Measurements from ENCODE around the gene CSK. TPM values are rescaled to one million over a fixed set of nuclear protein-coding genes. Genes with fewer than 3 reads are reported as not detected.

The CSK gene
- polyA plus RNA-seq, 2 of the 4 experiments (the other 2 are of a cell fraction): 17.8 to 63.0 TPM

DNA sequence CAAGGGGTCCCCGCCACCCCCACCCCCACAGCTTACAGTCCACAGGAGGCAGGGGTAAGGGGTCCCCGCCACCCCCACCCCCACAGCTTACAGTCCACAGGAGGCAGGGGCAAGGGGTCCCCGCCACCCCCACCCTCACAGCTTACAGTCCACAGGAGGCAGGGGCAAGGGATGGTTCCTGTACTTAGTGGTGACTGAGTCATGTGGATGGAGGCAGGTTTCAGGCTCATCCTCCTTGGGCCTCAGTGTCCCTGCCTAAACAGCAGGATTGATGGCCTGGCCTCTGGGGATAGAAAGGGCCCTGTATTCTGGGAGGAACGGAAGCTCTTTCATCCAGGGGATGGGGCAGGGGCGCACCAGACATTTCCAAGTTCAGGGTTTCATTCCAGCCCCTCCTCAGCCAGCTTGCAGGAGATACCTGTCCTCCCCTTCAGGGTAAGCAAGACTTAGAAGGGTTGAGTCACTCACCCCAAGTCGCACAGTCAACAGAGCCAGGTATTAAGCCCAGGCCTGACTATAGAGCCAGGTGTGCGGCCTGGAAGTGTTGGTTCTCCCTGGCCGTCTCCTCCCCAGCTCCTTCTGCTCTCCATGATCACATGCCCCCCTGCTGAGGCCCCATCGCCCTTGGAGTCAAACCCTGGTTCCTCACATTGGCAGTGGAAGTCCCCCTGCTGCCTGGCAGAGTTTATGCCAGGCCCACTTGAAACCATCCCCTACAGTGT is 12.5 kb downstream of the CSK start:
- FAIRE-seq: no peak
- WGBS (ENCODE audit: missing lambda C conversion rate): 91% methylated on average over 6 of the region's 9 CpGs
- Histone ChIP-seq H3K9me3 (no peaks in the 10 kb centered on the region), H3K4me1 (peaks cover 11% of the 10 kb centered on the region; the same call in 1 of the 3 replicates), H3K4me3 (no peak overlapping the region), H3K4me2 (no peak overlapping the region), H3K27ac (no peak overlapping the region)
- CTCF ChIA-PET: interaction anchor here (1.3 to 66.7 kb wide), 5 partner anchors 4 to 163 kb away, joined by 4 to 1908 read pairs (median 14); partner anchors contain the start of genes CPLX3, CSK, LMAN1L and ULK3
- DNase-seq (ENCODE audit: low read depth in 1 of 2, low spot score in 1 of 2): no peak
- ATAC-seq: no peak
- TF ChIP-seq NFE2L2 (conservative IDR thresholded peaks at IDR 0.05; ENCODE audit: low read length) (no peak), ZFP36 (IDR thresholded peaks at IDR 0.05; ENCODE audit: borderline replicate concordance, partially characterized antibody) (no peak), TP53 (CRISPR knock-in tag; IDR thresholded peaks at IDR 0.05) (no peak), PHF8 (IDR thresholded peaks at IDR 0.05; ENCODE audit: borderline replicate concordance, low read depth) (no peak), FOXS1 (CRISPR knock-in tag; IDR thresholded peaks at IDR 0.05) (no peak), HDAC2 (IDR thresholded peaks at IDR 0.05) (no peak), RNF2 (IDR thresholded peaks at IDR 0.05; ENCODE audit: borderline replicate concordance, low read depth) (no peak)
- POLR2A ChIA-PET: no interaction called here

DNA sequence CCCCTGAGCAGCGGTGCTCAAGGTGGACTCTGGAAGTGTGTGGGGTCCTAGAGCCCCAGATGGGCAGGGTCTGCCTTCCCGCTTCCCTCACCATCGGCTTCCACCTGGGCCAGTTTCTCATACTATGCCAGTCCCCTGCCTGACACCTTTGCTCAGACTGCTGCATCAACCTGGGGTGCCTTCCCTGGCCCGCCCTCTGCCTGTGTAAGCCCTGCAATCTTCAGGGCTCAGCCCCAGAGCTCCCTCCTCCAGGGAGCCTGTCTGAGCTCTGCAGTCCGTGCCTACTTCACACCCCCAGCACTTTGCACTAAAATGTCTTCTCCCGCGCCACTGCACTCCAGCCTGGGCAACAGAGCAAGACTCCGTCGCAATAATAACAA is 13.1 kb downstream of the CSK start:
- H3K4me2 ChIP-seq: no peak overlapping the region
- ChIA-PET CTCF (interaction anchor here (1.3 to 66.7 kb wide), 3 partner anchors 4 to 163 kb away, joined by 4 to 1908 read pairs (median 1908); partner anchors contain the start of genes CPLX3, CSK, LMAN1L and ULK3), POLR2A (no interaction called here)
- ATAC-seq (no peak), FAIRE-seq (no peak), DNase-seq (ENCODE audit: low read depth in 1 of 2, low spot score in 1 of 2) (no peak)
- peaks cover 7% of the 10 kb centered on the region; the same call in 1 of the 3 replicates for H3K4me1 ChIP-seq
- H3K9me3 ChIP-seq: no peaks in the 10 kb centered on the region
- no peak overlapping the region for H3K4me3 ChIP-seq
- 96% methylated on average over 9 of the region's 9 CpGs for WGBS (ENCODE audit: missing lambda C conversion rate)
- no peak overlapping the region for H3K27ac ChIP-seq
- TF ChIP-seq PHF8 (IDR thresholded peaks at IDR 0.05; ENCODE audit: borderline replicate concordance, low read depth) (no peak), ZSCAN20 (CRISPR knock-in tag; IDR thresholded peaks at IDR 0.05) (no peak), HEYL (CRISPR knock-in tag; IDR thresholded peaks at IDR 0.05) (no peak), RNF2 (IDR thresholded peaks at IDR 0.05; ENCODE audit: borderline replicate concordance, low read depth) (no peak), MYC (IDR thresholded peaks at IDR 0.05; ENCODE audit: borderline replicate concordance, low read length) (no peak), NR3C1 (IDR thresholded peaks at IDR 0.05) (no peak), HOXB13 (CRISPR knock-in tag; IDR thresholded peaks at IDR 0.05; ENCODE audit: low read depth) (no peak)
- TF ChIP-seq, protein P1, sequence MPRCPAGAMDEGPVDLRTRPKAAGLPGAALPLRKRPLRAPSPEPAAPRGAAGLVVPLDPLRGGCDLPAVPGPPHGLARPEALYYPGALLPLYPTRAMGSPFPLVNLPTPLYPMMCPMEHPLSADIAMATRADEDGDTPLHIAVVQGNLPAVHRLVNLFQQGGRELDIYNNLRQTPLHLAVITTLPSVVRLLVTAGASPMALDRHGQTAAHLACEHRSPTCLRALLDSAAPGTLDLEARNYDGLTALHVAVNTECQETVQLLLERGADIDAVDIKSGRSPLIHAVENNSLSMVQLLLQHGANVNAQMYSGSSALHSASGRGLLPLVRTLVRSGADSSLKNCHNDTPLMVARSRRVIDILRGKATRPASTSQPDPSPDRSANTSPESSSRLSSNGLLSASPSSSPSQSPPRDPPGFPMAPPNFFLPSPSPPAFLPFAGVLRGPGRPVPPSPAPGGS (IDR thresholded peaks at IDR 0.05): no peak

DNA sequence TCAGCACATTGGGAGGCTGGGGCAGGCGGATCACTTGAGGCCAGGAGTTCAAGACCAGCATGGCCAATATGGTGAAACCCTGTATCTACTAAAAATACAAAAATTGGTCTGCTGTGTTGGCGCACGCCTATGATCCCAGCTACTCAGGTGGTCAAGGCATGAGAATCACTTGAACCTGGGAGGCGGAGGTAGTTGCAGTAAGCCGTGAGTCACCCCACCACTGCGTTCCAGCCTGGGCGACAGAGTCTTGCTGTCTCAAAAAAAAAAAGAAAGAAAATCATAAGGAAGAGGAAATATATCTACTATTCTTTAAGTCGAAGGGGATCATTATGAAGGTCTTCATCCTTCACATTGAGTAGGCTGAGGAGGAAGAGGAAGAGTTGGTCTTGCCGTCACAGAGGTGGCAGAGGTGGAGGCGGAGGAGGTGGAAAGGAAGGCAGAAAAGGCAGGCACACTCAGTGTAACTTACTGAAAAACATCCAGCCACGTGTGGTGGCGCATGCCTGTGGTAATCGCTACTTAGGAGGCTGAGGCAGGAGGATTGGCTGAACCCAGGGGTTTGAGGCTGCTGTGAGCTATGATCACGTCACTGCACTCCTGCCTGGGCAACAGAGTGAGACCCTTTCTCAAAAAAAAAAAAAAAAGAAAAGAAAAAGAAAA is 14.2 kb downstream of the CSK start:
- H3K4me2 ChIP-seq: no peak overlapping the region
- DNase-seq (ENCODE audit: low read depth in 1 of 2, low spot score in 1 of 2) (no peak), FAIRE-seq (no peak), ATAC-seq (no peak)
- 90% methylated on average over 14 of the region's 14 CpGs for WGBS (ENCODE audit: missing lambda C conversion rate)
- ChIA-PET CTCF (interaction anchor here (1.0 to 66.7 kb wide), 3 partner anchors 5 to 155 kb away, joined by 3 to 1908 read pairs (median 1908); partner anchors contain the start of genes CPLX3, CSK, LMAN1L and ULK3), POLR2A (no interaction called here)
- no peak overlapping the region for H3K27ac ChIP-seq
- no peak overlapping the region for H3K4me3 ChIP-seq
- H3K9me3 ChIP-seq: no peaks in the 10 kb centered on the region
- peaks cover 3% of the 10 kb centered on the region; the same call in 1 of the 3 replicates for H3K4me1 ChIP-seq
- TF ChIP-seq HMGXB4 (CRISPR knock-in tag; IDR thresholded peaks at IDR 0.05; ENCODE audit: borderline replicate concordance) (no peak), FOSL2 (IDR thresholded peaks at IDR 0.05) (no peak), FOSL2 (CRISPR knock-in tag; IDR thresholded peaks at IDR 0.05) (no peak), RAD21 (conservative IDR thresholded peaks at IDR 0.05 in 1 of 2, IDR thresholded peaks at IDR 0.05 in 1 of 2) (no peak), SREBF2 (IDR thresholded peaks at IDR 0.05) (no peak), EHMT2 (IDR thresholded peaks at IDR 0.05; ENCODE audit: low read depth) (no peak), JUNB (IDR thresholded peaks at IDR 0.05) (no peak), HOXB5 (CRISPR knock-in tag; IDR thresholded peaks at IDR 0.05) (no peak), PHF8 (IDR thresholded peaks at IDR 0.05; ENCODE audit: borderline replicate concordance, low read depth) (no peak), EHF (CRISPR knock-in tag; IDR thresholded peaks at IDR 0.05) (no peak), NFE2L2 (conservative IDR thresholded peaks at IDR 0.05; ENCODE audit: low read length) (no peak), ESRRA (IDR thresholded peaks at IDR 0.05; ENCODE audit: borderline replicate concordance, low read length) (no peak), JUN (IDR thresholded peaks at IDR 0.05) (no peak), NR3C1 (IDR thresholded peaks at IDR 0.05) (no peak)
- TF ChIP-seq, protein P2, sequence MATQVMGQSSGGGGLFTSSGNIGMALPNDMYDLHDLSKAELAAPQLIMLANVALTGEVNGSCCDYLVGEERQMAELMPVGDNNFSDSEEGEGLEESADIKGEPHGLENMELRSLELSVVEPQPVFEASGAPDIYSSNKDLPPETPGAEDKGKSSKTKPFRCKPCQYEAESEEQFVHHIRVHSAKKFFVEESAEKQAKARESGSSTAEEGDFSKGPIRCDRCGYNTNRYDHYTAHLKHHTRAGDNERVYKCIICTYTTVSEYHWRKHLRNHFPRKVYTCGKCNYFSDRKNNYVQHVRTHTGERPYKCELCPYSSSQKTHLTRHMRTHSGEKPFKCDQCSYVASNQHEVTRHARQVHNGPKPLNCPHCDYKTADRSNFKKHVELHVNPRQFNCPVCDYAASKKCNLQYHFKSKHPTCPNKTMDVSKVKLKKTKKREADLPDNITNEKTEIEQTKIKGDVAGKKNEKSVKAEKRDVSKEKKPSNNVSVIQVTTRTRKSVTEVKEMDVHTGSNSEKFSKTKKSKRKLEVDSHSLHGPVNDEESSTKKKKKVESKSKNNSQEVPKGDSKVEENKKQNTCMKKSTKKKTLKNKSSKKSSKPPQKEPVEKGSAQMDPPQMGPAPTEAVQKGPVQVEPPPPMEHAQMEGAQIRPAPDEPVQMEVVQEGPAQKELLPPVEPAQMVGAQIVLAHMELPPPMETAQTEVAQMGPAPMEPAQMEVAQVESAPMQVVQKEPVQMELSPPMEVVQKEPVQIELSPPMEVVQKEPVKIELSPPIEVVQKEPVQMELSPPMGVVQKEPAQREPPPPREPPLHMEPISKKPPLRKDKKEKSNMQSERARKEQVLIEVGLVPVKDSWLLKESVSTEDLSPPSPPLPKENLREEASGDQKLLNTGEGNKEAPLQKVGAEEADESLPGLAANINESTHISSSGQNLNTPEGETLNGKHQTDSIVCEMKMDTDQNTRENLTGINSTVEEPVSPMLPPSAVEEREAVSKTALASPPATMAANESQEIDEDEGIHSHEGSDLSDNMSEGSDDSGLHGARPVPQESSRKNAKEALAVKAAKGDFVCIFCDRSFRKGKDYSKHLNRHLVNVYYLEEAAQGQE (IDR thresholded peaks at IDR 0.05): no peak
